ENCODE measurements around the gene MYOCD.
"Not testable (repeated sequence)": the region's sequence is repeated elsewhere in the genome, so short reads cannot be mapped to it uniquely, and the experiment has no call there.

Gene MYOCD

DNA sequence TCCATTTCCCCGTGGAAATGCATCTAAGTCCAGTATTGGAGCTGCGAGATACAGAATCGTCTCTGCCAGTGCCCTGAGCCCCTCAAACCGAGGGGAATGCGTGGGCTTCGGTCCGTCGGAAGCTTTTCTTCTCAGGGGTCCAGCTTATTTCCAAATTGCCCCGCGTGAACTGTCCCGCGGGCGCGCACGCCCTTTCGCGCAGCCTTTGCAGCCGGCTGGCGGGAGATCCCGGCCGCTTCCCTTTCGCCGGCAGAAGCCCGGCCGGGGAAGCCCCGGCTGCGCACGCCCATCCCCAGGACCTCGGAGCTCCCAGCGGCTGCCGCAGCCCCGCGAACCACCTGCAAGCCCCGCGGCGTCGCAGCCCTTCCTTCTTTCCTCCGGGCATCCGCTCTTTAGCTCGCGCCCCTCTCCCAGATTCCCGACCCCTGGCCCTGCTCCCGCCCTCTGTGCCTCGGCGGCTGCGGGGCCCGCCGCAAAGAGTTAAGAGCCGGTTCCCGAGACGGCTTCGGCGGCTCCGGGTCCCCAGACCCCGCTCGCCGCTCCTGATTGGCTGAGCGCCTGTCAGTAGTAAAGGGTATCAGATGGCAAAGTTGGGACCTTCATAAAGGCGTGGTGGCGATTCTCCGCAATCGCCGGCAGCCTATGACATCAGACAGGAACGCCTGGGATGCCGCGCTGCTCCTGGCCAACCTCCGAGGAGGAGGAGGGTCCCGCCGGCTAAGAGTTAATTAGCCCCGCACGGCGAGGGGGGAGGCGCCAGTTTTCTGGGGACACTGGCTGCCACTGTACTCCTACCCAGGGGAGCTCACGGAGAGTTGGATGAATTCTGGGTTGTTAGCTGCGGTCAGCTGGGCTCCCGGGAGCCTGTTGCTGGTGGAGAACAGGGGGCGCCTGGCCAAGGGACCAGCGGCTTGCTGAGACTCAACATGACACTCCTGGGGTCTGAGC, at the start of gene MYOCD:
Gene MYOCD (plus strand): TSS at position 628 of the 948 bp plus-strand sequence. CDS start 299 bp downstream, at position 927.
- DNase-seq = no peak

DNA sequence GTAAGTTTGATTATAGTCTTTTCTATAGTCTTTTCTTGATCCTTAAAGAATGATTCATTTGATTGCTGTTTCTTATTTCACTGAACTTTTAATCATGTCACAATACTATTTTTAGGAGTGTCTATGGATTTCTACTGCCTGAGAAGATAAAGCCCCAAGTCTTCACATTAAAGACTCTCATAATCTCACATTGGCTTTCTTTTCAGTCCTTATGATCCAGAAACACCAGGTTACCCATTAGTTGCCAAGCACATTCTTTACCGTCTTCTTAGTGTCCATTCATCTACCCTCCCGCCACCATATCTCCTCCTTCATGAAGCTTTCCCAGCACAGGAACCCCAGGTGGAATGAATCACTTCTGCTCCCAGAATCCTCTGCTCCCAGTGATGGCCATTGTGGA, 49.5 kb upstream of the MYOCD start:
- no peak for DNase-seq

GRCh38 chr17:12618557-12618956, 47.1 kb upstream of the MYOCD start:
- no peak for DNase-seq

GRCh38 chr17:12619459-12620199, 46.1 kb upstream of the MYOCD start:
- no peak for DNase-seq

DNA sequence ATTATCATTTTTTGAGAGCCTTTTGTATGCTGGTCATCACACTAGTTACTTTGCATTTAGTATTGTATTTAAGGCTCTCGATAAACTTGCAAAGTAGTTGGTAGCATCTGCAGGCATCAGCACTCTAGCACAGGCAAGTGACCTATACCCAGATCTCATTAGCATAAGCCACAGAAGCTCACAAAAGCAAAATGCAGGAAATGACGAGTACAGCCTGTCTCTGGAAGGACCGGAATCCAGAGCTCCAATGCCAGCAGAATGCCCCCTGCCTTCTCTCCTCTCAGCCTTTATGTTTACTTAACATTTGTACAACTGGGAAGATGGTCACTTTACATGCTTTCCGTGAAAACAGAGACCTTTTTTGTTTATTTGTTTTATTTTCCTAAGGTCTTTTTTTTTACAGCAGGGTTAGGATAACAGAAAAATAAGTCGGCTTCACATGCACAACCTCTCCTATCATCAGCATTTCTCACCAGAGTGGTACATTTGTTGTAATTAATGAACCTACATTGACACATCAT, 45.4 kb upstream of the MYOCD start:
- no peak for DNase-seq

DNA sequence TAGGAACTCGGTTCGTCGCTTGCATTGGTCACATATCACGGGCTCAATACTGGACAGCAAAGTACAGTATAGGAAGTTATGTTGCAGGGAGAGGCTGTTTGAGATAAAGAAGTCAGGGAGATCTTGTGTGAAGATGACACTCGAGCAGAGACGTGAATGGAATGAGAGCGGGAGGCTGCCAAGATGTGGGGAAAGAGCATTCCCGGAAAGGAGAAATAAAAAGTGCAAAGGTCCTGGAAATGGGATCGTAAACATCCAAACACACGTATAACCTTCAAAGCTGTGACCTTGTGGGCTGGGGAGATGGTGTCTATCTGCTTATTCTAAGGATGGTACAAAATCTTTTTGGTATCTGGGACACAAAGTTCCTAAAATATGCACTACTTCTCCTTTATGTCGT, 43.0 kb upstream of the MYOCD start:
- DNase-seq = no peak

GRCh38 chr17:12623220-12623848, 42.4 kb upstream of the MYOCD start:
- no peak for DNase-seq

DNA sequence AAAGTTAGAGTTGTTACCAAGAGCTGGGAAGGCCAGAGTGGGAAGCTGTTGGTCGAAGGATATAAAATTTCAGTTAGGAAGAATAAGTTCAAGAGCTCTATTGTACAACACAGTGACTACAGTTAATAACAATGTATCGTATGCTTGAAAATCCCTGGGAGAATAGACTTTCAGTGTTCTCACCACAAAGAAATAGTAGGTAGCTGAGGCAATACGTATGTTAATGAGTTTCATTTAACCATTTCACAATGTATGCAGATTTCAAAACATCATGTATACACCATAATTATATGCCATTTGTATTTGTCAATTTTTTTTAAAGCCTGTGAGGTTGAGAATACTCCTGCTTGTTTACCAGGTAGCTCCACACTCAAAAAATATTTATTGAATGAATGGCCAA, 41.5 kb upstream of the MYOCD start:
- DNase-seq = no peak

GRCh38 chr17:12625092-12625491, 40.6 kb upstream of the MYOCD start:
- DNase-seq = no peak

DNA sequence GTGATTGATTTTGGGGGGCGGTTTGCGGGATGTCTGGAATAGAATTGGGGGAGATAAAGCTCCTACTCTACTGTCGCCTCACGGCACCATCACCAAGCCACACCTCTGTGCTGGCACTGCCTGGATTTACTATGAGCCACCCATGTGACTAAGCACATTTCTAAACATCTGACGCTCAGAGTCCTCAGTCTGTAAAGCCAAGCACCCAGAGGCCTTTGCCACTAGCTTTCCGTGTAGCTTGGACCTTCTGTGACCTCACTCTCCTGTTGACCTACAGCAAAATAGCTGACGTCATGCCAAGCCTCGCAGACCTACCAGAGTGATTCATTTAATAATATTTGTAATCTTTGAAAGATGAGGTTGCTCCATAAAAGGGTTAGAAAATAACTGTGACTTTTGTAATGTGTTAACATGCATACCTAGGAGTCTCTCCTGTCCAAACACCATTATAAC, 38.5 kb upstream of the MYOCD start:
- no peak for DNase-seq

DNA sequence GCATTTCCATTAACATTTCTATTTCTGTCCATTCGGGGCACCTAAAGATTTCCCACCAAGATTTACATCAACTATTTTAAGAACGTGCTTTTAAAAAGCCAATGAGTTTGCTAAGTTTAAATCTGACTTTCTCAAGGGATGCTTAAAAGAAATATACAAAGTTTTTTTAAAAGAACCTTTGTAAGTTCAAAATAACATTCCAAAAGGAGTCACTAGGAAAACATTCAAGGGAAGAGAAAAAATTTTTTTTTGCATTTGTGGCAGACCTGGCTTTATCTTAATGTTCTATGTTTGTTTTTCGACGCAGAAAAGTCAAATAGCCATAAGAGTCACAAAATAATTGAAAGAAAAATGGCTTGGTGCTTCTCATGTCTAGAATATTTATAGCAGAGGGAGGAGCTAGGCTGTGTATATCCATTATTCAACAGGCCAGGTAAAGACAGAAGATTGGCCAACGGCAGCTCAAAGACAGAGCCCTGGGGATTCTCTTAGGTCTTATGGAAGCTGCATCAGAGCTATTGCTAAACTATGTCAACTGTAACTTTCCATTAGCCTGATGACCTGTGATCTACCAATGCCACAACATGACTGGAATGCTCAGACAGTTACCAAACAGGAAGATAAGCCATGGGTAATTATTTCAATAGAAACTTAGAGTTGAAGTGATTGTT, 37.8 kb upstream of the MYOCD start:
- DNase-seq = no peak

DNA sequence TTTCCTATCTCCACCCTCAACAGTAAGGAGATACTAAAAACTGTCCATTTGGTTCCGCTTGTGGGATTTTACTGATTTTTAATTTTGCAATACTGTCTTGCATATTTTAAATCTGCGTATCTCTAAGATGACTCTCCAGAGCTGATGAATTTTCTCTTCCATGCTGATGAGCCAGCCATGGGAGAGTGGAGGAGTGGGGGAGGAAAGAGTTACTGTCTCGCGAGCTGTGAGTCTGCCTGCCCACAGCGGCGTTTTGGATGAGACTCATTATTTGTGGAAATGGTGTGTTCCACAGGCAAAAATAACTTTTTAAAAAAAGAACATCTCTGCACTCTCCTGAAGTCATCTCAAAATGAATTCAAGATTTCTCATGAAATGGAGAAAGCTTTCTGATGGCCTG, 34.6 kb upstream of the MYOCD start:
- no peak for DNase-seq

GRCh38 chr17:12632785-12633184, 32.9 kb upstream of the MYOCD start:
- DNase-seq = no peak

GRCh38 chr17:12634789-12635414, 30.8 kb upstream of the MYOCD start:
- no peak for DNase-seq

- not testable (repeated sequence) for DNase-seq
Observed at GRCh38 chr17:12635996-12636395, 29.7 kb upstream of the MYOCD start.

DNA sequence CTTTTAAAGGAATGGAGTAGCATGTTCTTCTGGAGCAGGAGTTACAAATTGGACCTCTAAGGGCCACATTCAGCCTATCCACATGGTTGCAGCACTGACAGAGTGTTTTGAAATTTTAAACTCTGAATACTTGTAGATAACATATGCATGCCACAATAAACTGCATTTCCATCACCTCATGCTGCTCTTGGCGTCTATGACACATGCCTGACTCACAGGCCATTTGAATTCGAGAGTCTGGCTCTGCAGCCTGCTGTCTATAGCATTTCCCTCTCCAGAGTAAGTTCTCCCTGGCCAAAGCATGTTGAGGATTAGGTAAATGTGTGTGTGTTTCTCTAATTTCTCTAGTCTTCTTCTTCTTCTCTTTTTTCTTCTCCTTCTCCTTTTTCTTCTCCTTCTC, 28.7 kb upstream of the MYOCD start:
- no peak for DNase-seq

GRCh38 chr17:12637745-12638651, 27.7 kb upstream of the MYOCD start:
- no peak for DNase-seq

- DNase-seq = no peak
Observed at GRCh38 chr17:12640364-12640763, 25.3 kb upstream of the MYOCD start.

DNA sequence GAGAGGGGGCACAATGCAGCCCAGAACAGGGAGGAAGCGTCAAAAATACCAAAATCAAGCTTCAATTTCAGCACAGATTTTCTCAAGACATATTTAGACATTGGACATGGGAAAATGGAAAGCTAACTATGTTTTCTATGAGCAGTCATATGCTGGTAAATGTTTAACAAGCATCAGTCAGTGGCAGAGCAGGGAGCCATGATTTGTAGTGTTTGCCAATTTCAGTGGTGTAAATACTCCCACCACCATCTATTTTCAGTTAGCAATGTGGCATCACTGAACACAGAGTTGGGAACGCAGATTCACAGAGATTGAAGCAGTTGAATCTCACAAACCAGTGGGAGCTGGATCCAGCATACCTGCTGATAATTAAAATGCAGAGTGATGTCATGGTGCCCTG, 24.6 kb upstream of the MYOCD start:
- no peak for DNase-seq

DNA sequence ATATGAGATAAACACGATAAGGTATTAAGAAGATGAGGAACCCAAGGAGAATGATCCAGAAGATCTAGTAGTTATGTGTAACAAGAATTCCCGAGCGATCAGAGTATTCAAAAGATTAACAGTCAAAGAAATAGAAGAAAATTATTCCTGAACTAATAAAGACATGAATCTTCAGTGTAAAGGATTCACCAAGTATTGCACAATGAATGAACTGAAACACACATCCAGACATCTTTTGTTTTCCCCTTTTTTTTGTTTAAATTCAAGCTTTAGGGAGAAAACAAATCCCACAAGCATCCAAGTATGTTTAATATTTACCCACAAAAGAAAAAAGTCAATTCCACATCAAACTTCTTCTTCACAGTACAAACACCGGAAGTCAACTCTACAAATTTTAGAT, 23.7 kb upstream of the MYOCD start:
- no peak for DNase-seq

DNA sequence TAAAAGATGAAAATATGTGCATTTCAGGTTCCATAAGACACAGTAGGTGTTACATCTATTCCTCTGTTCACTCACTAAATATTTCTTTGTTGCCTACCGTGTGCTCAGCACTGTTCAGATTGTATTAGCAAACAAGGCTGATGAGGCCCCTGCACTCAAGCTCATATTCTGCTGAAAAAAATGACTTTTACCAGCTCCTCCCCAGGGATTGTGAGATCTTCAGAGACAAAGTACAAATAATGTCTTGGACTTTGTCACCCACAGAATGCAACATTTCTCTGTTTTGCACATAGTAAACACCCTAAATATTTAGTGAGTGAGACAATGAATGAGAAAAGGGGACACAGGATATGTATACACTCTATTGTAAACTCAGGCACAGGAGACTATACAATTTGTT, 21.9 kb upstream of the MYOCD start:
- no peak for DNase-seq
